Measurements from ENCODE around the gene UNC79. TPM values are rescaled to one million over a fixed set of nuclear protein-coding genes. Genes with fewer than 3 reads are reported as not detected.

UNC79 gene
- total RNA-seq, 1 donor = under 0.01 TPM

GRCh38 chr14:93720076-93720815 lies 289.5 kb downstream of the UNC79 start:
- H3K27me3 ChIP-seq (ENCODE audit: insufficient read depth, low read length) = no peaks in the 10 kb centered on the region
- TF ChIP-seq CTCF (IDR thresholded peaks at IDR 0.05; ENCODE audit: extremely low read depth, low read depth, low read length) = no peak
- no peaks in the 10 kb centered on the region for H3K9me3 ChIP-seq (ENCODE audit: low read depth, low read length)
- H2AFZ ChIP-seq (ENCODE audit: low read length) = no peak overlapping the region
- no peaks in the 10 kb centered on the region for H3K79me2 ChIP-seq (ENCODE audit: insufficient read depth, low read length)
- no peak overlapping the region for H3K4me3 ChIP-seq (ENCODE audit: insufficient read depth, low read length)
- H4K20me1 ChIP-seq (ENCODE audit: insufficient read depth, low read length) = no peaks in the 10 kb centered on the region
- H3K4me1 ChIP-seq (ENCODE audit: insufficient read depth, low read length) = no peaks in the 10 kb centered on the region
- no peak overlapping the region for H3K27ac ChIP-seq (ENCODE audit: low read depth, low read length)
- no peak overlapping the region for H3K4me2 ChIP-seq (ENCODE audit: insufficient read depth, low read length)
- peak; percentile 62 for DNase-seq (ENCODE audit: insufficient read length, low spot score, missing footprints)
- H3K36me3 ChIP-seq (ENCODE audit: insufficient read depth, low read length) = no peaks in the 10 kb centered on the region

- H3K4me2 ChIP-seq (ENCODE audit: insufficient read depth, low read length) = no peak overlapping the region
- no peak for TF ChIP-seq CTCF (IDR thresholded peaks at IDR 0.05; ENCODE audit: extremely low read depth, low read depth, low read length)
- H3K79me2 ChIP-seq (ENCODE audit: insufficient read depth, low read length) = no peaks in the 10 kb centered on the region
- no peak overlapping the region for H2AFZ ChIP-seq (ENCODE audit: low read length)
- DNase-seq (ENCODE audit: insufficient read length, low spot score, missing footprints) = peak; percentile 56
- H3K27ac ChIP-seq (ENCODE audit: low read depth, low read length) = no peak overlapping the region
- H4K20me1 ChIP-seq (ENCODE audit: insufficient read depth, low read length) = no peaks in the 10 kb centered on the region
- H3K4me3 ChIP-seq (ENCODE audit: insufficient read depth, low read length) = no peak overlapping the region
- H3K36me3 ChIP-seq (ENCODE audit: insufficient read depth, low read length) = no peaks in the 10 kb centered on the region
- no peaks in the 10 kb centered on the region for H3K27me3 ChIP-seq (ENCODE audit: insufficient read depth, low read length)
- H3K4me1 ChIP-seq (ENCODE audit: insufficient read depth, low read length) = no peaks in the 10 kb centered on the region
- no peaks in the 10 kb centered on the region for H3K9me3 ChIP-seq (ENCODE audit: low read depth, low read length)
These were observed 290.3 kb downstream of the UNC79 start for GRCh38 chr14:93720981-93721483.

- no peaks in the 10 kb centered on the region for H3K79me2 ChIP-seq (ENCODE audit: insufficient read depth, low read length)
- H3K27me3 ChIP-seq (ENCODE audit: insufficient read depth, low read length) = no peaks in the 10 kb centered on the region
- no peak overlapping the region for H2AFZ ChIP-seq (ENCODE audit: low read length)
- no peak overlapping the region for H3K4me2 ChIP-seq (ENCODE audit: insufficient read depth, low read length)
- no peak overlapping the region for H3K4me3 ChIP-seq (ENCODE audit: insufficient read depth, low read length)
- H3K36me3 ChIP-seq (ENCODE audit: insufficient read depth, low read length) = no peaks in the 10 kb centered on the region
- TF ChIP-seq CTCF (IDR thresholded peaks at IDR 0.05; ENCODE audit: extremely low read depth, low read depth, low read length) = no peak
- no peak overlapping the region for H3K27ac ChIP-seq (ENCODE audit: low read depth, low read length)
- no peaks in the 10 kb centered on the region for H4K20me1 ChIP-seq (ENCODE audit: insufficient read depth, low read length)
- no peaks in the 10 kb centered on the region for H3K9me3 ChIP-seq (ENCODE audit: low read depth, low read length)
- no peaks in the 10 kb centered on the region for H3K4me1 ChIP-seq (ENCODE audit: insufficient read depth, low read length)
- peak; percentile 4 for DNase-seq (ENCODE audit: insufficient read length, low spot score, missing footprints)
These were observed 292.3 kb downstream of the UNC79 start for GRCh38 chr14:93723001-93723400.

- Histone ChIP-seq H4K20me1 (ENCODE audit: insufficient read depth, low read length) (no peaks in the 10 kb centered on the region), H3K4me1 (ENCODE audit: insufficient read depth, low read length) (no peaks in the 10 kb centered on the region)
- TF ChIP-seq CTCF (IDR thresholded peaks at IDR 0.05; ENCODE audit: extremely low read depth, low read depth, low read length) = no peak
These were observed 294.4 kb downstream of the UNC79 start for GRCh38 chr14:93725002-93725582.

More at GRCh38 chr14:93725002-93725582, 294.4 kb downstream of the UNC79 start:
- Histone ChIP-seq H3K4me3 (ENCODE audit: insufficient read depth, low read length) (no peak overlapping the region), H3K27me3 (ENCODE audit: insufficient read depth, low read length) (no peaks in the 10 kb centered on the region), H3K27ac (ENCODE audit: low read depth, low read length) (no peak overlapping the region), H3K79me2 (ENCODE audit: insufficient read depth, low read length) (no peaks in the 10 kb centered on the region), H3K4me2 (ENCODE audit: insufficient read depth, low read length) (no peak overlapping the region), H3K9me3 (ENCODE audit: low read depth, low read length) (no peaks in the 10 kb centered on the region), H2AFZ (ENCODE audit: low read length) (no peak overlapping the region), H3K36me3 (ENCODE audit: insufficient read depth, low read length) (no peaks in the 10 kb centered on the region)
- peak; percentile 69 for DNase-seq (ENCODE audit: insufficient read length, low spot score, missing footprints)

Data from osteoblast (primary cell).